ENCODE results near the gene ZFAND3. TPM values are rescaled to one million over a fixed set of nuclear protein-coding genes. Genes with fewer than 3 reads are reported as not detected.
A peak's percentile ranks its signal among the peaks of the same experiment; 100 is the strongest.

ZFAND3 gene
- total and polyA plus RNA-seq, 2 experiments from 2014 or later: 16.9 to 28.2 TPM

DNA sequence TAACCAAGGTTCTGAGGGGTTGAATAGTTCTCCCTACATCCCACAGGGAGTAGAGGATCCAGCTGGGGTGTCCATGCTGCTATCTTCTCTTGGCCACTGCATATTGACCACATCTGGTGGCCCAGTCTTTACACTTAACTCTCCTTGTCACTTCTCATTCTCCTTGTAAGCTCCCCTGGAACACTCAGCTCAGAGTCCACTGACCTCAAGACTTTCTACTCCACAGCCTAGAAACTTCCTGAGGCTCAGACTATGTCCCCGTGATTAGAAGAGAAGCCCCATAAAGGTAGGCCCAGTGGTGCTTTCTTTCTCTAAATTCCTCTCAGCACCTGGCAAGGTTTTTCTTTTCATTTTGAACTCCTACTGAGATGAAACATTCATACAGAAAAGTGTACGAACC lies 13.3 kb upstream of the ZFAND3 start (continued):
- TF ChIP-seq, protein P1, sequence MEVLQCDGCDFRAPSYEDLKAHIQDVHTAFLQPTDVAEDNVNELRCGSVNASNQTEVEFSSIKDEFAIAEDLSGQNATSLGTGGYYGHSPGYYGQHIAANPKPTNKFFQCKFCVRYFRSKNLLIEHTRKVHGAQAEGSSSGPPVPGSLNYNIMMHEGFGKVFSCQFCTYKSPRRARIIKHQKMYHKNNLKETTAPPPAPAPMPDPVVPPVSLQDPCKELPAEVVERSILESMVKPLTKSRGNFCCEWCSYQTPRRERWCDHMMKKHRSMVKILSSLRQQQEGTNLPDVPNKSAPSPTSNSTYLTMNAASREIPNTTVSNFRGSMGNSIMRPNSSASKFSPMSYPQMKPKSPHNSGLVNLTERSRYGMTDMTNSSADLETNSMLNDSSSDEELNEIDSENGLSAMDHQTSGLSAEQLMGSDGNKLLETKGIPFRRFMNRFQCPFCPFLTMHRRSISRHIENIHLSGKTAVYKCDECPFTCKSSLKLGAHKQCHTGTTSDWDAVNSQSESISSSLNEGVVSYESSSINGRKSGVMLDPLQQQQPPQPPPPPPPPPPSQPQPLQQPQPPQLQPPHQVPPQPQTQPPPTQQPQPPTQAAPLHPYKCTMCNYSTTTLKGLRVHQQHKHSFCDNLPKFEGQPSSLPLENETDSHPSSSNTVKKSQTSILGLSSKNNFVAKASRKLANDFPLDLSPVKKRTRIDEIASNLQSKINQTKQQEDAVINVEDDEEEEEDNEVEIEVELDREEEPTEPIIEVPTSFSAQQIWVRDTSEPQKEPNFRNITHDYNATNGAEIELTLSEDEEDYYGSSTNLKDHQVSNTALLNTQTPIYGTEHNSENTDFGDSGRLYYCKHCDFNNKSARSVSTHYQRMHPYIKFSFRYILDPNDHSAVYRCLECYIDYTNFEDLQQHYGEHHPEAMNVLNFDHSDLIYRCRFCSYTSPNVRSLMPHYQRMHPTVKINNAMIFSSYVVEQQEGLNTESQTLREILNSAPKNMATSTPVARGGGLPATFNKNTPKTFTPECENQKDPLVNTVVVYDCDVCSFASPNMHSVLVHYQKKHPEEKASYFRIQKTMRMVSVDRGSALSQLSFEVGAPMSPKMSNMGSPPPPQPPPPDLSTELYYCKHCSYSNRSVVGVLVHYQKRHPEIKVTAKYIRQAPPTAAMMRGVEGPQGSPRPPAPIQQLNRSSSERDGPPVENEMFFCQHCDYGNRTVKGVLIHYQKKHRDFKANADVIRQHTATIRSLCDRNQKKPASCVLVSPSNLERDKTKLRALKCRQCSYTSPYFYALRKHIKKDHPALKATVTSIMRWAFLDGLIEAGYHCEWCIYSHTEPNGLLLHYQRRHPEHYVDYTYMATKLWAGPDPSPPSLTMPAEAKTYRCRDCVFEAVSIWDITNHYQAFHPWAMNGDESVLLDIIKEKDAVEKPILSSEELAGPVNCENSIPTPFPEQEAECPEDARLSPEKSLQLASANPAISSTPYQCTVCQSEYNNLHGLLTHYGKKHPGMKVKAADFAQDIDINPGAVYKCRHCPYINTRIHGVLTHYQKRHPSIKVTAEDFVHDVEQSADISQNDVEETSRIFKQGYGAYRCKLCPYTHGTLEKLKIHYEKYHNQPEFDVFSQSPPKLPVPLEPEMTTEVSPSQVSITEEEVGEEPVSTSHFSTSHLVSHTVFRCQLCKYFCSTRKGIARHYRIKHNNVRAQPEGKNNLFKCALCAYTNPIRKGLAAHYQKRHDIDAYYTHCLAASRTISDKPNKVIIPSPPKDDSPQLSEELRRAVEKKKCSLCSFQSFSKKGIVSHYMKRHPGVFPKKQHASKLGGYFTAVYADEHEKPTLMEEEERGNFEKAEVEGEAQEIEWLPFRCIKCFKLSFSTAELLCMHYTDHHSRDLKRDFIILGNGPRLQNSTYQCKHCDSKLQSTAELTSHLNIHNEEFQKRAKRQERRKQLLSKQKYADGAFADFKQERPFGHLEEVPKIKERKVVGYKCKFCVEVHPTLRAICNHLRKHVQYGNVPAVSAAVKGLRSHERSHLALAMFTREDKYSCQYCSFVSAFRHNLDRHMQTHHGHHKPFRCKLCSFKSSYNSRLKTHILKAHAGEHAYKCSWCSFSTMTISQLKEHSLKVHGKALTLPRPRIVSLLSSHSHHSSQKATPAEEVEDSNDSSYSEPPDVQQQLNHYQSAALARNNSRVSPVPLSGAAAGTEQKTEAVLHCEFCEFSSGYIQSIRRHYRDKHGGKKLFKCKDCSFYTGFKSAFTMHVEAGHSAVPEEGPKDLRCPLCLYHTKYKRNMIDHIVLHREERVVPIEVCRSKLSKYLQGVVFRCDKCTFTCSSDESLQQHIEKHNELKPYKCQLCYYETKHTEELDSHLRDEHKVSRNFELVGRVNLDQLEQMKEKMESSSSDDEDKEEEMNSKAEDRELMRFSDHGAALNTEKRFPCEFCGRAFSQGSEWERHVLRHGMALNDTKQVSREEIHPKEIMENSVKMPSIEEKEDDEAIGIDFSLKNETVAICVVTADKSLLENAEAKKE (CRISPR knock-in tag; IDR thresholded peaks at IDR 0.05): no peak
- TF ChIP-seq EZH2phosphoT487 (IDR thresholded peaks at IDR 0.05; ENCODE audit: unreplicated experiment) (no peak), CREB1 (CRISPR knock-in tag; IDR thresholded peaks at IDR 0.05; ENCODE audit: low read depth) (no peak), JUNB (IDR thresholded peaks at IDR 0.05; ENCODE audit: unreplicated experiment) (no peak), EZH2 (IDR thresholded peaks at IDR 0.05; ENCODE audit: low read depth, unreplicated experiment) (no peak), ZNF331 (CRISPR knock-in tag; IDR thresholded peaks at IDR 0.05; ENCODE audit: low read depth) (no peak)

DNA sequence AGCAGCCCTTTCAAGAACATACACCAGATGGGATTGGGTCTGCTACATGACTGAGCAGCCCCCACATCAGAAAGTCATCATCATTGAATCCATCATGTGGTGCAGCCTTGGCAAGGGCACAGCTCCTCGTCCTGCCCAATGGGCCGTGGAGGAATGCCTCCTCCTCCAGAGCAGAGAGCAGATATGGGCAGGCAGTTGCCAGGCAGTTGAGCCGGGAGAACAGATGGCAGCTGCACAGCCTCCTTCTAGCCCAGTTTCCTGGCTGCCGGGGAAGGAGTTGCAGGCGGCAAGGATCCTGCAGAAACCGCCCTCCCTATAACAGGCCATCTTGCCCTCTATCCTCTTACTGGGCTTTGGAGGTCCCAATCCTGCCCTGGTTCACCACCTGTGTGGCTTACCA lies 11.9 kb upstream of the ZFAND3 start:
- H3K27me3 ChIP-seq (ENCODE audit: insufficient read depth): no peaks in the 10 kb centered on the region
- no peak overlapping the region for H3K27ac ChIP-seq (ENCODE audit: low read depth)
- Mint-ChIP-seq H3K4me1 (peaks cover 7% of the 10 kb centered on the region), H3K9me3 (peaks cover 3% of the 10 kb centered on the region; the same call in 1 of the 3 replicates), H3K27me3 (ENCODE audit: insufficient read depth, low read depth, poor library complexity) (peaks cover 4% of the 10 kb centered on the region), H3K27ac (no peak overlapping the region), H3K4me3 (no peak overlapping the region), H3K36me3 (ENCODE audit: low read depth) (no peaks in the 10 kb centered on the region)
- peak; percentile 86 for ATAC-seq
- no peaks in the 10 kb centered on the region for H3K9me2 ChIP-seq (ENCODE audit: insufficient read depth)
- H4K20me1 ChIP-seq (replicated peaks; ENCODE audit: insufficient read depth): no peaks in the 10 kb centered on the region
- no peak overlapping the region for H3K4me2 ChIP-seq
- no peaks in the 10 kb centered on the region for H3F3A ChIP-seq (replicated peaks; ENCODE audit: low read depth)
- no peaks in the 10 kb centered on the region for H3K36me3 ChIP-seq (ENCODE audit: insufficient read depth)
- peaks cover 7% of the 10 kb centered on the region for H3K4me1 ChIP-seq (ENCODE audit: insufficient read depth)
- no peak for TF ChIP-seq NANOG (IDR thresholded peaks at IDR 0.05; ENCODE audit: borderline replicate concordance)
- no peak for TF ChIP-seq JUNB (IDR thresholded peaks at IDR 0.05; ENCODE audit: unreplicated experiment)
- TF ChIP-seq EZH2phosphoT487 (IDR thresholded peaks at IDR 0.05; ENCODE audit: unreplicated experiment): no peak
- H2AFZ ChIP-seq: peak overlapping the region; percentile 63; the same call in 1 of the 2 replicates
- DNase-seq (ENCODE audit: low spot score): peak; percentile 42
- H3K79me2 ChIP-seq (replicated peaks; ENCODE audit: insufficient read depth): no peaks in the 10 kb centered on the region
- no peak overlapping the region for H3K4me3 ChIP-seq

Data from GM23338 (cell line).